WTC11 (cell line): ENCODE measurements around the gene SLC38A6. TPM values are rescaled to one million over a fixed set of nuclear protein-coding genes. Genes with fewer than 3 reads are reported as not detected.

ENCODE experiments used
- ATAC-seq: fragments of 200-7000 bp; cut with Tn5 transposase; 2 replicates; pipeline ENCODE4 v1.10.0; 2021; ENCODE audit warnings: mild to moderate bottlenecking, moderate library complexity
- CTCF ChIA-PET: fragments of 300-600 bp; sonication (Branson Sonifier 250); formaldehyde crosslinking; loops from one replicate; lab custom pipeline; 2021; ENCODE audit warnings: antibody characterized with exemption; lab: Charles Lee
- POLR2A ChIA-PET: fragments of 350-600 bp; sonication (Branson Sonifier 250); formaldehyde crosslinking; loops from one replicate; lab custom pipeline; 2021; ENCODE audit warnings: antibody characterized with exemption; lab: Charles Lee
- DNase-seq: peaks from one replicate; pipeline ENCODE4 v3.0.0; 2021; ENCODE audit warnings: low spot score
- H3K27ac Mint-ChIP-seq: 2 replicates; pipeline ENCODE4 v1.8.0; 2021; ENCODE audit warnings: mixed read lengths
- H3K27me3 Mint-ChIP-seq: 2 replicates; pipeline ENCODE4 v1.8.0; 2021; ENCODE audit warnings: low read depth, mild to moderate bottlenecking, moderate library complexity, mixed read lengths
- H3K36me3 Mint-ChIP-seq: 2 replicates; pipeline ENCODE4 v1.8.0; 2021; ENCODE audit warnings: mixed read lengths
- H3K4me1 Mint-ChIP-seq: 2 replicates; pipeline ENCODE4 v1.8.0; 2022; ENCODE audit warnings: mixed read lengths
- H3K4me3 Mint-ChIP-seq: 2 replicates; pipeline ENCODE4 v1.8.0; 2021; ENCODE audit warnings: mild to moderate bottlenecking, moderate library complexity, mixed read lengths
- H3K9me3 Mint-ChIP-seq: 2 replicates; pipeline ENCODE4 v1.8.0; 2021; ENCODE audit warnings: mixed read lengths
- ATF1 ChIP-seq: sonication (generic); formaldehyde crosslinking; IDR thresholded peaks from 2 replicates; pipeline ENCODE4 v1.8.1; 2023; ENCODE audit warnings: mild to moderate bottlenecking, moderate library complexity, missing genetic modification reagents
- CDX4 ChIP-seq: fragments of 250-450 bp; sonication (Bioruptor Pico); IDR thresholded peaks from 2 replicates; pipeline ENCODE4 v1.9.0; 2021; ENCODE audit warnings: moderate library complexity, mild to moderate bottlenecking, inconsistent platforms, borderline replicate concordance
- CTCF ChIP-seq: fragments of 200-600 bp; IDR thresholded peaks from 2 replicates; pipeline ENCODE4 v1.8.0; 2022; ENCODE audit warnings: antibody characterized with exemption
- E2F1 ChIP-seq: sonication (generic); formaldehyde crosslinking; IDR thresholded peaks from 2 replicates; pipeline ENCODE4 v1.8.0; 2022; ENCODE audit warnings: mild to moderate bottlenecking, missing genetic modification reagents
- E2F4 ChIP-seq: sonication (generic); formaldehyde crosslinking; IDR thresholded peaks from 2 replicates; pipeline ENCODE4 v1.8.1; 2022; ENCODE audit warnings: low read depth, mild to moderate bottlenecking, moderate library complexity, missing genetic modification reagents, borderline replicate concordance
- E2F5 ChIP-seq: sonication (generic); formaldehyde crosslinking; IDR thresholded peaks from 2 replicates; pipeline ENCODE4 v1.8.1; 2022; ENCODE audit warnings: mild to moderate bottlenecking, moderate library complexity, missing genetic modification reagents
- ESRRA ChIP-seq: sonication (generic); formaldehyde crosslinking; IDR thresholded peaks from 2 replicates; pipeline ENCODE4 v1.8.1; 2022; ENCODE audit warnings: mild to moderate bottlenecking, missing genetic modification reagents, borderline replicate concordance
- FOXJ3 ChIP-seq: sonication (generic); formaldehyde crosslinking; IDR thresholded peaks from 2 replicates; pipeline ENCODE4 v1.9.0; 2021; ENCODE audit warnings: missing genetic modification reagents, mild to moderate bottlenecking, borderline replicate concordance
- FOXK1 ChIP-seq: sonication (generic); formaldehyde crosslinking; IDR thresholded peaks from 2 replicates; pipeline ENCODE4 v1.8.0; 2022; ENCODE audit warnings: mild to moderate bottlenecking, moderate library complexity, missing genetic modification reagents
- FOXP1 ChIP-seq: sonication (generic); formaldehyde crosslinking; IDR thresholded peaks from 2 replicates; pipeline ENCODE4 v1.8.0; 2022; ENCODE audit warnings: missing genetic modification reagents, mild to moderate bottlenecking, moderate library complexity, borderline replicate concordance
- GRHL2 ChIP-seq: fragments of 250-450 bp; sonication (Bioruptor Pico); IDR thresholded peaks from 2 replicates; pipeline ENCODE4 v1.8.0; 2022; ENCODE audit warnings: mild to moderate bottlenecking, moderate library complexity; ENCODE audit not compliant: insufficient replicate concordance, severe bottlenecking
- IRF2 ChIP-seq: sonication (generic); formaldehyde crosslinking; IDR thresholded peaks from 2 replicates; pipeline ENCODE4 v1.8.0; 2022; ENCODE audit warnings: low read depth, missing genetic modification reagents, borderline replicate concordance
- KAT7 ChIP-seq: sonication (generic); formaldehyde crosslinking; IDR thresholded peaks from 2 replicates; pipeline ENCODE4 v1.8.1; 2023; ENCODE audit warnings: missing genetic modification reagents, mild to moderate bottlenecking, borderline replicate concordance
- MLX ChIP-seq: sonication (generic); formaldehyde crosslinking; IDR thresholded peaks from 2 replicates; pipeline ENCODE4 v1.8.1; 2023; ENCODE audit warnings: mild to moderate bottlenecking, missing genetic modification reagents, moderate library complexity
- MYBL2 ChIP-seq: sonication (generic); formaldehyde crosslinking; IDR thresholded peaks from 2 replicates; pipeline ENCODE4 v1.8.1; 2023; ENCODE audit warnings: mild to moderate bottlenecking, moderate library complexity, missing genetic modification reagents
- NFATC4 ChIP-seq: fragments of 250-450 bp; sonication (Bioruptor Pico); IDR thresholded peaks from 2 replicates; pipeline ENCODE4 v1.9.0; 2021; ENCODE audit warnings: mild to moderate bottlenecking
- PRRX2 ChIP-seq: fragments of 250-450 bp; sonication (Bioruptor Pico); IDR thresholded peaks from 2 replicates; pipeline ENCODE4 v1.8.0; 2021; ENCODE audit warnings: mild to moderate bottlenecking
- SMAD4 ChIP-seq: sonication (generic); formaldehyde crosslinking; IDR thresholded peaks from 2 replicates; pipeline ENCODE4 v1.8.0; 2022; ENCODE audit warnings: mild to moderate bottlenecking, missing genetic modification reagents
- SOX15 ChIP-seq: fragments of 250-450 bp; sonication (Bioruptor Pico); IDR thresholded peaks from 2 replicates; pipeline ENCODE4 v1.9.0; 2021; ENCODE audit warnings: mild to moderate bottlenecking
- TCF7 ChIP-seq: sonication (generic); formaldehyde crosslinking; IDR thresholded peaks from 2 replicates; pipeline ENCODE4 v1.8.0; 2022; ENCODE audit warnings: mild to moderate bottlenecking, low read depth, missing genetic modification reagents, moderate library complexity
- TEAD4 ChIP-seq: sonication (generic); formaldehyde crosslinking; IDR thresholded peaks from 2 replicates; pipeline ENCODE4 v1.8.0; 2022; ENCODE audit warnings: mild to moderate bottlenecking, missing genetic modification reagents
- TP53 ChIP-seq: sonication (generic); formaldehyde crosslinking; IDR thresholded peaks from 2 replicates; pipeline ENCODE4 v1.8.1; 2023; ENCODE audit warnings: mild to moderate bottlenecking, missing genetic modification reagents
- ZNF121 ChIP-seq: sonication (generic); formaldehyde crosslinking; IDR thresholded peaks from 2 replicates; pipeline ENCODE4 v1.8.0; 2023; ENCODE audit warnings: missing genetic modification reagents
- ZNF219 ChIP-seq: sonication (generic); formaldehyde crosslinking; IDR thresholded peaks from 2 replicates; pipeline ENCODE4 v1.8.0; 2023; ENCODE audit warnings: missing genetic modification reagents, mild to moderate bottlenecking, borderline replicate concordance
- ZNF532 ChIP-seq: fragments of 250-450 bp; sonication (Bioruptor Pico); IDR thresholded peaks from 2 replicates; pipeline ENCODE4 v1.9.0; 2021; ENCODE audit warnings: mild to moderate bottlenecking, borderline replicate concordance
- total RNA-seq: library from RNA; stranded (reverse); gene quantifications from 3 replicates; pipeline ENCODE4 v1.2.3, GENCODE V29; 2021

Gene SLC38A6
- total RNA-seq, 1 experiment from 2014 or later: 8.7 TPM

- Mint-ChIP-seq H3K27ac (no peak overlapping the region), H3K36me3 (no peaks in the 10 kb centered on the region), H3K27me3 (no peaks in the 10 kb centered on the region), H3K4me3 (no peak overlapping the region), H3K9me3 (no peaks in the 10 kb centered on the region), H3K4me1 (peaks cover 11% of the 10 kb centered on the region)
- POLR2A ChIA-PET: interaction anchor here (0.6 kb wide), 1 partner anchor 1314 kb away, joined by 4 read pairs; no protein-coding TSS in a partner anchor
- DNase-seq: no peak
- TF ChIP-seq ZNF121 (CRISPR knock-in tag) (no peak), E2F5 (CRISPR knock-in tag) (no peak), MYBL2 (CRISPR knock-in tag) (no peak), MLX (CRISPR knock-in tag) (no peak), TCF7 (CRISPR knock-in tag) (no peak), KAT7 (CRISPR knock-in tag) (no peak), TP53 (no peak), CTCF (no peak), GRHL2 (CRISPR knock-in tag) (no peak), FOXJ3 (no peak), ATF1 (no peak), SOX15 (CRISPR knock-in tag) (no peak), NFATC4 (CRISPR knock-in tag) (no peak), ZNF219 (CRISPR knock-in tag) (no peak), E2F1 (CRISPR knock-in tag) (no peak), CDX4 (CRISPR knock-in tag) (no peak), PRRX2 (no peak), SMAD4 (CRISPR knock-in tag) (no peak), FOXP1 (CRISPR knock-in tag) (no peak)
- TF ChIP-seq, all 79 proteins: peak for 0
- no peak for ATAC-seq
- CTCF ChIA-PET: interaction anchor here (1.1 kb wide), 1 partner anchor 210 kb away, joined by 3 read pairs; no protein-coding TSS in a partner anchor
Observed at GRCh38 chr14:61041704-61042103, 60.7 kb downstream of the SLC38A6 start.

- Mint-ChIP-seq H3K36me3 (no peaks in the 10 kb centered on the region), H3K4me3 (no peak overlapping the region)
- CTCF ChIA-PET: no interaction called here
- ATAC-seq: no peak
- TF ChIP-seq TEAD4 (CRISPR knock-in tag) (no peak), E2F4 (CRISPR knock-in tag) (no peak), ESRRA (CRISPR knock-in tag) (no peak), ZNF532 (CRISPR knock-in tag) (no peak), IRF2 (CRISPR knock-in tag) (no peak), FOXK1 (CRISPR knock-in tag) (no peak)
- TF ChIP-seq, all 79 proteins: peak for 0
- DNase-seq: no peak
- Mint-ChIP-seq H3K4me1 (peaks cover 11% of the 10 kb centered on the region), H3K27me3 (no peaks in the 10 kb centered on the region), H3K9me3 (no peaks in the 10 kb centered on the region), H3K27ac (no peak overlapping the region)
- POLR2A ChIA-PET: no interaction called here
Observed at GRCh38 chr14:61042220-61042619, 61.2 kb downstream of the SLC38A6 start.
